Muscle of leg (tissue), 11 donors: ENCODE measurements around the gene ANO2. TPM values are rescaled to one million over a fixed set of nuclear protein-coding genes. Genes with fewer than 3 reads are reported as not detected.

Source experiments
- DNase-seq: peaks from one replicate; pipeline ENCODE4 v3.0.0; 2013
- H3K27ac ChIP-seq: one replicate; pipeline ENCODE4 v1.5.1; 2013; ENCODE audit warnings: mild to moderate bottlenecking, low read length, control low read depth
- H3K27me3 ChIP-seq: one replicate; pipeline ENCODE4 v1.6.1; 2013; ENCODE audit warnings: low read length; ENCODE audit not compliant: control insufficient read depth, insufficient read depth
- H3K36me3 ChIP-seq: one replicate; pipeline ENCODE4 v1.6.1; 2013; ENCODE audit warnings: low read length; ENCODE audit not compliant: control insufficient read depth, insufficient read depth
- H3K4me1 ChIP-seq: one replicate; pipeline ENCODE4 v1.6.1; 2013; ENCODE audit warnings: low read length; ENCODE audit not compliant: control insufficient read depth, insufficient read depth
- H3K4me3 ChIP-seq: one replicate; pipeline ENCODE4 v1.5.1; 2013; ENCODE audit warnings: low read length, control low read depth
- H3K9me3 ChIP-seq: replicated peaks from 2 replicates; pipeline ENCODE4 v1.6.1; 2013; ENCODE audit warnings: low read depth, low read length; ENCODE audit not compliant: control insufficient read depth
- WGBS: methylation state at CpG from one replicate; pipeline ENCODE4 v1.1.5; 2013; ENCODE audit warnings: missing lambda C conversion rate; ENCODE audit not compliant: insufficient coverage; 5-methylcytosine and 5-hydroxymethylcytosine counted together
- polyA plus RNA-seq, 8 donors: library from polyadenylated mRNA; unstranded; fragments of 120-200 nt; gene quantifications; one replicate each; pipeline versions ENCODE4 v1.2.1 to v1.2.3, GENCODE V29; 2013; ENCODE audit warnings: inconsistent platforms in 1 of 8, low replicate concordance in 1 of 8; ENCODE audit not compliant: insufficient read length in 8 of 8, insufficient read depth in 1 of 8
- total RNA-seq: library from RNA; stranded (reverse); fragments of 120-200 nt; gene quantifications from one replicate; pipeline ENCODE4 v1.2.4, GENCODE V29; 2013

Gene ANO2
- total and polyA plus RNA-seq, 9 donors = 2.5 to 5.9 (median 3.5) TPM

DNA sequence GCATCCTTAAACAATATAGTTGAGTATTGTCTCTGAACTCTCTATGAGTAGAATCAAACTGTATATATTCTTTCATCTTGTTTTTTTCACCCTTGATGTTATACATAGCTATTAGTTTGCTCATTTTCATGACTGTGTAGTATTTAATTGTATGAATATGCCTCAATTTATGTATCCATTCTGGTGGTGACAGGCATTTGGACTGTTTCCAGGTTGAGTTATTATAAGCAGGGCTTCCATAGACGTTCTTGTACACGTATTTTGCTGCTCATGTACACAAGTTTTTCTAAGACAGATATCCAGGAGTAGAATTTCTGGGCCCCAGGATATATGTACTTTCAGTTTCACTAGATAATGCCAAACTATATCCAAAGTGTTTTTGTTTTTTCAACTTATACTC, 301.8 kb downstream of the ANO2 start:
- Histone ChIP-seq H3K36me3 (no peaks in the 10 kb centered on the region), H3K27me3 (no peaks in the 10 kb centered on the region), H3K9me3 (no peaks in the 10 kb centered on the region), H3K27ac (no peak overlapping the region), H3K4me1 (peaks cover 2% of the 10 kb centered on the region), H3K4me3 (no peak overlapping the region)
- no CpG with 5 or more reads among the region's 2 CpGs for WGBS
- DNase-seq = no peak

DNA sequence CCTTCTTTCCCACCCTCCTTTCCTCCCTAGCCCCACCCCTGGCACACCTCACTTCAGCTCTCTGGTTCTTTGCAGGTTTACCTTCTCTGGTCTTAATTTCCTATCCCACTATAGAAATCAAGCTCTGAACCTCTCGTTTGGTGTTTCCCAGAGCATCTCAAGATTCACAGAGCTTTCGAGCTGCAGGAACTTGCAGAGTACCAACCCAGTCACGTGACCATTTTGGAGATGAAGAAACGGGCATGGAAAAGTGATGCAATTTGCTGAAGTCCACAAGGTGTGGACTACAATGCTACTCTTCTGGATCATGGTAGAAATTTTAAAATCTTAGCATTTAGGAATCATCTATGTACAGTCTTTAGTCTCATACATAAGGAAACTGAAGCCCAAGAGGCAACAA, 307.4 kb downstream of the ANO2 start:
- Histone ChIP-seq H3K4me1 (peaks cover 20% of the 10 kb centered on the region), H3K27me3 (no peaks in the 10 kb centered on the region), H3K4me3 (no peak overlapping the region), H3K9me3 (no peaks in the 10 kb centered on the region), H3K27ac (no peak overlapping the region), H3K36me3 (no peaks in the 10 kb centered on the region)
- DNase-seq = no peak
- 58% methylated on average over 4 of the region's 4 CpGs for WGBS

DNA sequence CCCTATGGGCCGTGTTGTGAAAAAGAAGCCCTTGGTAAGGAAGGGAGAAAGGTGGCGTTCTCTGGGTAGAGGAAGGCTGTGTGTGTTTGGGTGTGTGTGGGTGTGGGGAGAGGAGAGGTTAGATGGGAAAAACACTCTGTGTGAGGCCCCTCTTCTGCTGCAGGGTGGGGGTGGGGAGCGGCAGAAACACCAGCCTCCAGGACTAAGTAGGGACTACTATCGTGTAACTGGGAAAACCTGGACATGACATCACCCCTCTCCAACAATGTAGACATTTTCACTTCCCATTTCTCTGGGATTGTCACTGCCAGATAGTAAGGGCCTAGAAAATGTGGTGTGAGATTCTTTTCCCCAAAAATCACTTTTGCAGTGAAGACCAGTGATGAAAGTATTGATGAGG, 308.2 kb downstream of the ANO2 start:
- Histone ChIP-seq H3K27me3 (no peaks in the 10 kb centered on the region), H3K4me1 (peaks cover 23% of the 10 kb centered on the region), H3K9me3 (no peaks in the 10 kb centered on the region), H3K36me3 (no peaks in the 10 kb centered on the region), H3K4me3 (no peak overlapping the region), H3K27ac (no peak overlapping the region)
- WGBS = 47% methylated on average over 2 of the region's 4 CpGs
- DNase-seq = no peak

DNA sequence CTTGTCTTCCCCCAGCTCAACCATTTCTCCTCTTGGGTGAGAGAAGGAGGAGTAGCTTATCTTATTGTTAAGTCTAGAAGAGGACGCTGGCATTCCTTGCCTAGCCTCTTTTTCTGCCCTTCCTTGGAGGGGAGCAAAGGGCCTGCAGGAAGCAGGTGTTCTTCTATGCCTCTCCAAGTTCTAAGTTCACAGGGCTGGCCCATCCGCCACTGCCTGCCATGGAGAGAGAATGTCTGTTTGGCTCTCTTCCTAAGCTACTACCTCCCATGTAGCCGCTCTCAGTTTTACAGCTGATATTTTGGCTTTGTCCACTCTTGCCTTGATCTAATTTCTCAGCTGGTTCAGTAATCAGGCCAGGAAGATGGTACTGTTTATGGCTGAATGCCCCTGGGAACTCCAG, 312.0 kb downstream of the ANO2 start:
- no peaks in the 10 kb centered on the region for H3K9me3 ChIP-seq
- peak overlapping the region; percentile 49 for H3K27ac ChIP-seq
- DNase-seq = peak; percentile 51
- no CpG with 5 or more reads among the region's 3 CpGs for WGBS
- H3K4me3 ChIP-seq = no peak overlapping the region
- H3K36me3 ChIP-seq = no peaks in the 10 kb centered on the region
- H3K4me1 ChIP-seq = peaks cover 32% of the 10 kb centered on the region
- H3K27me3 ChIP-seq = no peaks in the 10 kb centered on the region

GRCh38 chr12:5632453-5632852, 312.6 kb downstream of the ANO2 start:
- H3K27ac ChIP-seq = peak overlapping the region; percentile 49

GRCh38 chr12:5631497-5631896, 313.6 kb downstream of the ANO2 start:
- H3K27me3 ChIP-seq = no peaks in the 10 kb centered on the region
- H3K36me3 ChIP-seq = no peaks in the 10 kb centered on the region
- no peak overlapping the region for H3K27ac ChIP-seq
- peaks cover 31% of the 10 kb centered on the region for H3K4me1 ChIP-seq
- H3K9me3 ChIP-seq = no peaks in the 10 kb centered on the region
- WGBS = 50% methylated on average over 5 of the region's 5 CpGs
- no peak for DNase-seq
- H3K4me3 ChIP-seq = no peak overlapping the region

More at GRCh38 chr12:5632453-5632852, 312.6 kb downstream of the ANO2 start:
- Histone ChIP-seq H3K4me1 (peaks cover 32% of the 10 kb centered on the region), H3K36me3 (no peaks in the 10 kb centered on the region), H3K27me3 (no peaks in the 10 kb centered on the region), H3K4me3 (no peak overlapping the region), H3K9me3 (no peaks in the 10 kb centered on the region)
- WGBS = no CpG with 5 or more reads among the region's 2 CpGs
- DNase-seq = no peak

DNA sequence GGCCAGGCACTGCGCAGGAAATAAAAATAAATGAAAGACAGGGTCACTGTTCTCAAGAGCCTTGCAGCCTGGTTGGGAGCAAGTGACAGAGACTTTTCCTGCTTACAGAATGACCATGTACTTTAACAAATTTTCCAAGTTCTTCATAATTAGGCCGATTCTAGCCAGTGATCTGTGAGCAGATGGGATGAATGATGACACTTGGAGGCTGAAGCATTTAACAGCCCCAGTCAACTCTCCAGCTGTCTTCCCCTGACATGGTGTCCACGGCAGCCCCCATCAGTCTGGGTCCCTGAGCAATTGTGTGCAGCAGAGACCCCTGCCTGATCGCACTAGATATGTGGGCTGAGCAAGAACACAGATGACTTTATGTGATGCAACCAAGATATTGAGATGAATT, 314.3 kb downstream of the ANO2 start:
- Histone ChIP-seq H3K9me3 (no peaks in the 10 kb centered on the region), H3K36me3 (no peaks in the 10 kb centered on the region), H3K27me3 (no peaks in the 10 kb centered on the region), H3K4me1 (peaks cover 36% of the 10 kb centered on the region), H3K4me3 (no peak overlapping the region), H3K27ac (no peak overlapping the region)
- 100% methylated on average over 1 of the region's 4 CpGs for WGBS
- DNase-seq = no peak

GRCh38 chr12:5628501-5628900, 316.6 kb downstream of the ANO2 start:
- no peaks in the 10 kb centered on the region for H3K27me3 ChIP-seq
- no peaks in the 10 kb centered on the region for H3K9me3 ChIP-seq
- H3K36me3 ChIP-seq = no peaks in the 10 kb centered on the region
- peaks cover 50% of the 10 kb centered on the region for H3K4me1 ChIP-seq
- no peak overlapping the region for H3K4me3 ChIP-seq
- WGBS = no CpG with 5 or more reads among the region's 8 CpGs
- no peak for DNase-seq
- H3K27ac ChIP-seq = no peak overlapping the region

DNA sequence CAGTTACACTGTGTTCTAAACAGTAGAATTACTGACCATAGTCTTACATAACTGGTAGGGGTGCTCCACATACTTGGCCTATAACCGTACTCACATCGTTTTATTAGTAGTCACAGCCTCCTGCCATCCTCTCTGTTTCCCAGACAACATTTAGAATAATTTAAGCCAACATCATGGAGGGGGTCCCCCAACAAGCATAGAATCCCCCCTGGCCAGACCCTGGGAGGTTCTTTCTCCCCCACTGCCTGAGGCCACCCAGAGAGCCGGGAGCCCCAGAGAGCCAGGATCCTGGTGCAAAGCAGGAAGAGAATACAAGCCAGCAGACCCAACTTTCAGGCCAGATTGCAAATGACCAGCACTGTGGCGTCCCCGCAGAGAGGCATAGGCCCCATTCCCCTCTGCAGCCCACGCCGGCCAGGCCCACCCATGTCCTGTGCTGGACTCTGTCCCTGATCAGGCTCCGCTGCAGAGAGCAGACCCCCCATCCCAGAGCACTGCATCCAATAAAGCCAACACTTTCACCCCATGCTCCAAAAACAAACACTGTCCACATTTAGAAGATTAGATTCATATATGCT, 317.9 kb downstream of the ANO2 start:
- Histone ChIP-seq H3K27ac (no peak overlapping the region), H3K4me3 (no peak overlapping the region), H3K36me3 (no peaks in the 10 kb centered on the region), H3K9me3 (no peaks in the 10 kb centered on the region), H3K27me3 (no peaks in the 10 kb centered on the region), H3K4me1 (peaks cover 45% of the 10 kb centered on the region)
- 59% methylated on average over 7 of the region's 8 CpGs for WGBS
- no peak for DNase-seq

DNA sequence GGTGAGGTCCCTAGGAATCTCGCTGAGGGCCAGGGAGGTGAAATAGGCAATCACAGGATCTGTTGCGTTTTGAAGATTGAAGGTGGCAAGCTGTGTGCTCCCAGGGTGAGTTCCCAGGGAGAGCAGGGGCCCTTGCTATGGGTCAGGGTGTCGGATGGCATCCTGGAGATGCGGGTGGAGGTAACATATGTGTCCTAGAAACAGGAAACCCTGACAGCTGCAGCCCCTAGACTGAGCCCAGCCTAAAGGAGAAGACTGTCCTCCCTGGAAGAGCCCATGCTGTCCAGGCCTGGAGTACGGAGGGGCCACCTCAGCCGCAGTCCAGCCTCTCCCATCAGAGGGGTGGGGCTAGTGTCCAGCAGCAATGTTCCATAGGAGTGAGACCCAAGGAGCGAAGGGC, 318.9 kb downstream of the ANO2 start:
- peak; percentile 61 for DNase-seq
- Histone ChIP-seq H3K9me3 (no peaks in the 10 kb centered on the region), H3K27ac (no peak overlapping the region), H3K36me3 (no peaks in the 10 kb centered on the region), H3K27me3 (no peaks in the 10 kb centered on the region), H3K4me1 (peaks cover 42% of the 10 kb centered on the region), H3K4me3 (no peak overlapping the region)
- 80% methylated on average over 7 of the region's 7 CpGs for whole genome bisulfite sequencing
